ENCODE results near the gene PABPC1L2B.
"Not testable (repeated sequence)": the region's sequence is repeated elsewhere in the genome, so short reads cannot be mapped to it uniquely, and the experiment has no call there.

Gene PABPC1L2B

GRCh38 chrX:73002733-73003132, at the start of gene PABPC1L2B:
PABPC1L2B (plus strand) TSS chrX:73002939; CDS start chrX:73003643, 704 bp downstream.
- not testable (repeated sequence) for DNase-seq

DNA sequence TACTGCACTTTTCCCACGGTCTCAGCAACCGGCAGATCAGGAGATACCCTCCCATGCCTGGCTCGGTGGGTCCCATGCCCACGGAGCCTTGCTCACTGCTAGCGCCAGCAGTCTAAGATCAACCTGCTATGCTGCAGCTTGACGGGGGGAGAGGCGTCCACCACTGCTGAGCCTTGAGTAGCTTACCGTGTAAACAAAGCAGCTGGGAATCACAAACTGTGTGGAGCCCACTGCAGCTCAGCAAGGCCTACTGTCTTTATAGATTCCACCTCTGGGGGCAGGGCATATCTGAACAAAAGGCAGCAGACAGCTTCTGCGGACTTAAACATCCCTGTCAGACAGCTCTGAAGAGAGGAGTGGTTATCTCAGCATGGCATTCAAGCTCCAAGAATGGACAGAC, 42.8 kb upstream of the PABPC1L2B start:
- DNase-seq, result not testable (repeated sequence)

GRCh38 chrX:72971859-72972258, 30.9 kb upstream of the PABPC1L2B start:
- DNase-seq, result not testable (repeated sequence)

- DNase-seq, result not testable (repeated sequence)
Measured at GRCh38 chrX:72974885-72975284, 27.9 kb upstream of the PABPC1L2B start.

- DNase-seq, result not testable (repeated sequence)
Measured at GRCh38 chrX:72980894-72981469, 21.8 kb upstream of the PABPC1L2B start.

DNA sequence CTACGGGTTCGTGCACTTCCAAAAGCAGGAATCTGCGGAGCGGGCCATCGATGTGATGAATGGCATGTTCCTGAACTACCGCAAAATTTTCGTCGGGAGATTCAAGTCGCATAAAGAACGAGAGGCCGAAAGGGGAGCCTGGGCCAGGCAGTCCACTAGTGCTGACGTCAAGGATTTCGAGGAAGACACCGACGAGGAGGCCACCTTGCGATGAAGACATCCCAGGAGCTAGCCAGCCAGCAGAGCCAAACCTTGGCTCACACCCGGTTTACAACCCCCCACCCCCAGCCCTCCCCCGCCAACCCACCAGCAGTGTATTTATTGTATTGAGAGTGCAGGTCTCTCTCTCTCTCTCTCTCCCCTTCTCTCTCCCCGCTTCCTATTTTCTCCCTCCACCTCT, 1.3 kb downstream of the PABPC1L2B start:
- not testable (repeated sequence) for DNase-seq

- no peak for DNase-seq
Measured at GRCh38 chrX:73021361-73022092, 18.8 kb downstream of the PABPC1L2B start.

DNA sequence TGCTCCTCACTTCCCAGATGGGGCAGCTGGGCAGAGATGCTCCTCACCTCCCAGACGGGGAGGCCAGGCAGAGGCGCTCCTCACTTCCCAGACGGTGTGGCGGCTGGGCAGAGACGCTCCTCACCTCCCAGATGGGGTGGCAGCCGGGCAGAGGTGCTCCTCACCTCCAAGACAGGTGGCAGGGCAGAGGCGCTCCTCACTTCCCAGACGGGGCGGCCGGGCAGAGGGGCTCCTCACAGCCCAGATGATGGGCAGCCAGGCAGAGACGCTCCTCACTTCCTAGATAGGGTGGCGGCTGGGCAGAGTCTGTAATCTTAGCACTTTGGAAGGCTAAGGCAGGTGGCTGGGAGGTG, 19.3 kb downstream of the PABPC1L2B start:
- DNase-seq, result not testable (repeated sequence)

GRCh38 chrX:73028876-73029275, 26.1 kb downstream of the PABPC1L2B start:
- no peak for DNase-seq
